ENCODE results near the gene HOXC9. TPM values are rescaled to one million over a fixed set of nuclear protein-coding genes. Genes with fewer than 3 reads are reported as not detected.

Gene HOXC9
- total and polyA plus RNA-seq, 8 donors, result 0.08 TPM; not detected in 7

- Histone ChIP-seq H3K4me3 (no peak overlapping the region), H3K27me3 (peaks cover 43 to 100% (median 98%) of the 10 kb centered on the region in 3 donors), H3K4me1 (peaks cover 15 to 32% (median 25%) of the 10 kb centered on the region in 4 donors), H3K27ac (no peak overlapping the region), H3K36me3 (no peaks in the 10 kb centered on the region), H3K9me3 (no peaks in the 10 kb centered on the region)
- WGBS, 5 donors, result 13 to 34% (median 26%) methylated on average over 2 of the region's 2 CpGs
- no peak for TF ChIP-seq CTCF (IDR thresholded peaks at IDR 0.05)
- TF ChIP-seq POLR2A (IDR thresholded peaks at IDR 0.05), result no peak
- TF ChIP-seq POLR2AphosphoS5 (IDR thresholded peaks at IDR 0.05), result no peak
- TF ChIP-seq EP300 (IDR thresholded peaks at IDR 0.05), result no peak
- intact Hi-C loops (cut with DNase I; ENCODE audit: low total_unique reads), result loop anchor here (5.0 kb wide), 1 partner anchor 199 kb away; no protein-coding TSS in a partner anchor
- no peak for DNase-seq
Observed at GRCh38 chr12:54008260-54008552, 8.2 kb downstream of the HOXC9 start.

- no peak for DNase-seq
- Histone ChIP-seq H3K4me3 (peak overlapping the region in 3 of 4 donors; percentile 16 to 41 (median 22)), H3K36me3 (no peaks in the 10 kb centered on the region), H3K9me3 (no peaks in the 10 kb centered on the region), H3K27me3 (peaks cover 42 to 100% (median 98%) of the 10 kb centered on the region in 3 donors), H3K4me1 (peaks cover 15 to 36% (median 28%) of the 10 kb centered on the region in 4 donors), H3K27ac (no peak overlapping the region)
- 3 to 6% (median 5%) methylated on average over 35 to 51 of the region's 51 CpGs for WGBS, 5 donors
- TF ChIP-seq POLR2AphosphoS5 (IDR thresholded peaks at IDR 0.05), result no peak
- no peak for TF ChIP-seq CTCF (IDR thresholded peaks at IDR 0.05)
- no peak for TF ChIP-seq EP300 (IDR thresholded peaks at IDR 0.05)
- no peak for TF ChIP-seq POLR2A (IDR thresholded peaks at IDR 0.05)
- intact Hi-C loops (cut with DNase I; ENCODE audit: low total_unique reads), result loop anchor here (5.0 kb wide), 1 partner anchor 198 kb away; no protein-coding TSS in a partner anchor
Observed at GRCh38 chr12:54009171-54010052, 9.5 kb downstream of the HOXC9 start.

- 10 to 23% (median 19%) methylated on average over 10 of the region's 10 CpGs for WGBS, 5 donors
- no peak overlapping the region for H3K4me3 ChIP-seq
- peaks cover 43 to 100% (median 98%) of the 10 kb centered on the region in 3 donors for H3K27me3 ChIP-seq
Observed at GRCh38 chr12:54010053-54010971, 10.4 kb downstream of the HOXC9 start.

More at GRCh38 chr12:54010053-54010971, 10.4 kb downstream of the HOXC9 start:
- intact Hi-C loops (cut with DNase I; ENCODE audit: low total_unique reads), result no loop called here
- Histone ChIP-seq H3K27ac (no peak overlapping the region), H3K4me1 (peaks cover 18 to 42% (median 33%) of the 10 kb centered on the region in 4 donors), H3K9me3 (peaks cover 0 to 5% (median 0%) of the 10 kb centered on the region in 4 donors), H3K36me3 (no peaks in the 10 kb centered on the region)
- DNase-seq, result no peak
- TF ChIP-seq POLR2A (IDR thresholded peaks at IDR 0.05), result no peak
- TF ChIP-seq POLR2AphosphoS5 (IDR thresholded peaks at IDR 0.05), result no peak
- no peak for TF ChIP-seq EP300 (IDR thresholded peaks at IDR 0.05)
- TF ChIP-seq CTCF (IDR thresholded peaks at IDR 0.05), result no peak

Data from stomach (tissue), 9 donors.